HG03097 (cell line): ENCODE results near the gene POC1A.
"Not testable (repeated sequence)": the region's sequence is repeated elsewhere in the genome, so short reads cannot be mapped to it uniquely, and the experiment has no call there.

Experiments used
- ATAC-seq: cut with Tn5 transposase; IDR thresholded peaks from one replicate; pipeline ENCODE4 v1.9.1; 2021; ENCODE audit not compliant: unreplicated experiment, low FRiP score

POC1A gene

GRCh38 chr3:52054661-52055511, 99.3 kb downstream of the POC1A start:
- ATAC-seq = no peak

- no peak for ATAC-seq
Observed at GRCh38 chr3:52053307-52054304, 100.6 kb downstream of the POC1A start.

- ATAC-seq = no peak
Observed at GRCh38 chr3:52052831-52053306, 101.4 kb downstream of the POC1A start.

- no peak for ATAC-seq
Observed at GRCh38 chr3:52051444-52051843, 102.8 kb downstream of the POC1A start.

GRCh38 chr3:52050571-52050970, 103.7 kb downstream of the POC1A start:
- ATAC-seq = no peak

- ATAC-seq = no peak
Observed at GRCh38 chr3:52049503-52049902, 104.7 kb downstream of the POC1A start.

- no peak for ATAC-seq
Observed at GRCh38 chr3:52047295-52047960, 106.8 kb downstream of the POC1A start.

GRCh38 chr3:52046902-52047239, 107.4 kb downstream of the POC1A start:
- no peak for ATAC-seq

- ATAC-seq = no peak
Observed at GRCh38 chr3:52046186-52046901, 107.9 kb downstream of the POC1A start.

- no peak for ATAC-seq
Observed at GRCh38 chr3:52044869-52045619, 109.2 kb downstream of the POC1A start.

GRCh38 chr3:52043750-52044149, 110.5 kb downstream of the POC1A start:
- no peak for ATAC-seq

- ATAC-seq = not testable (repeated sequence)
Observed at GRCh38 chr3:52043039-52043438, 111.2 kb downstream of the POC1A start.

- ATAC-seq = no peak
Observed at GRCh38 chr3:52041118-52041731, 113.0 kb downstream of the POC1A start.

GRCh38 chr3:52040600-52040999, 113.6 kb downstream of the POC1A start:
- ATAC-seq = no peak

GRCh38 chr3:52039846-52040245, 114.4 kb downstream of the POC1A start:
- ATAC-seq = no peak

- no peak for ATAC-seq
Observed at GRCh38 chr3:52039426-52039825, 114.8 kb downstream of the POC1A start.

- ATAC-seq = no peak
Observed at GRCh38 chr3:52038227-52038626, 116.0 kb downstream of the POC1A start.

GRCh38 chr3:52037291-52037690, 116.9 kb downstream of the POC1A start:
- ATAC-seq = no peak

GRCh38 chr3:52036829-52037228, 117.4 kb downstream of the POC1A start:
- no peak for ATAC-seq
